Measurements from ENCODE around the gene TM6SF1. TPM values are rescaled to one million over a fixed set of nuclear protein-coding genes. Genes with fewer than 3 reads are reported as not detected.
A peak's percentile ranks its signal among the peaks of the same experiment; 100 is the strongest.

TM6SF1 gene
- total and polyA plus RNA-seq, 11 donors, result 2.6 to 9.4 (median 4.7) TPM

- no peak for DNase-seq
- TF ChIP-seq CTCF (IDR thresholded peaks at IDR 0.05) (no peak), POLR2A (IDR thresholded peaks at IDR 0.05) (no peak)
- peaks cover 3 to 31% (median 13%) of the 10 kb centered on the region in 12 donors for H3K4me1 ChIP-seq
- intact Hi-C loops (cut with DNase I), result loop anchor here in 1 of 10 donors (10.0 kb wide), 1 partner anchor 101 kb away; the partner anchor contains the start of gene HDGFL3
- 78 to 91% (median 86%) methylated on average over 4 of the region's 4 CpGs for WGBS, 4 donors
- no peaks in the 10 kb centered on the region for H3K36me3 ChIP-seq
- no peak overlapping the region for H3K27ac ChIP-seq
- no peaks in the 10 kb centered on the region for H3K9me3 ChIP-seq
- H3K4me3 ChIP-seq, result no peak overlapping the region
- no peak for ATAC-seq
- H3K27me3 ChIP-seq, result peaks cover 0 to 12% (median 0%) of the 10 kb centered on the region in 9 donors
These were observed 3.3 kb upstream of the TM6SF1 start for GRCh38 chr15:83104141-83104540.

- 63 to 80% (median 78%) methylated on average over 1 of the region's 1 CpG for WGBS, 4 donors
- no peak overlapping the region for H3K4me3 ChIP-seq
- peaks cover 0 to 18% (median 0%) of the 10 kb centered on the region in 9 donors for H3K27me3 ChIP-seq
- H3K27ac ChIP-seq, result no peak overlapping the region
- H3K4me1 ChIP-seq, result peaks cover 3 to 34% (median 13%) of the 10 kb centered on the region in 12 donors
- DNase-seq, result no peak
- ATAC-seq, result no peak
- intact Hi-C loops (cut with DNase I), result loop anchor here in 4 of 10 donors (5.0 to 10.0 kb wide), 4 partner anchors 38 to 102 kb away; partner anchors contain the start of genes BTBD1 (in 2 of the 4), HDGFL3 (in 2 of the 4) and C15orf40 (in 1 of the 4)
- TF ChIP-seq POLR2A (IDR thresholded peaks at IDR 0.05) (no peak), CTCF (IDR thresholded peaks at IDR 0.05) (no peak)
- no peaks in the 10 kb centered on the region for H3K36me3 ChIP-seq
- H3K9me3 ChIP-seq, result no peaks in the 10 kb centered on the region
These were observed 2.0 kb upstream of the TM6SF1 start for GRCh38 chr15:83105440-83105839.

GRCh38 chr15:83107841-83108181, 366 bp downstream of the TM6SF1 start:
- TF ChIP-seq CTCF (IDR thresholded peaks at IDR 0.05), result no peak
- no peak for TF ChIP-seq POLR2A (IDR thresholded peaks at IDR 0.05)
- peak overlapping the region; percentile 59 to 90 (median 74) for H3K27ac ChIP-seq
- 0 to 13% (median 9%) methylated on average over 6 to 30 of the region's 30 CpGs for WGBS, 4 donors
- intact Hi-C loops (cut with DNase I), result loop anchor here in 5 of 10 donors (2.0 to 10.0 kb wide), 6 partner anchors 41 to 99 kb away; partner anchors contain the start of genes BTBD1 (in 3 of the 5), HDGFL3 (in 2 of the 5) and C15orf40 (in 1 of the 5)
- peaks cover 0 to 18% (median 0%) of the 10 kb centered on the region in 9 donors for H3K27me3 ChIP-seq
- ATAC-seq (peak in 1 of 4 donors; percentile 6), DNase-seq (peak in 1 of 5 donors; percentile 24)
- no peaks in the 10 kb centered on the region for H3K36me3 ChIP-seq
- H3K4me3 ChIP-seq, result peak overlapping the region; percentile 57 to 82 (median 63)
- no peaks in the 10 kb centered on the region for H3K9me3 ChIP-seq
- peaks cover 3 to 43% (median 17%) of the 10 kb centered on the region in 12 donors for H3K4me1 ChIP-seq

- 40 to 48% (median 42%) methylated on average over 21 of the region's 21 CpGs for WGBS, 4 donors
- ATAC-seq, result peak; percentile 65 to 87 (median 77)
- Histone ChIP-seq H3K9me3 (no peaks in the 10 kb centered on the region), H3K4me1 (peaks cover 4 to 50% (median 24%) of the 10 kb centered on the region in 12 donors), H3K27ac (peak overlapping the region; percentile 59 to 90 (median 74)), H3K36me3 (peaks cover 0 to 1% (median 0%) of the 10 kb centered on the region in 9 donors), H3K27me3 (peaks cover 0 to 18% (median 0%) of the 10 kb centered on the region in 9 donors), H3K4me3 (peak overlapping the region in 11 of 12 donors; percentile 57 to 82 (median 62))
- TF ChIP-seq CTCF (IDR thresholded peaks at IDR 0.05) (no peak), POLR2A (IDR thresholded peaks at IDR 0.05) (no peak)
- DNase-seq, result peak; percentile 56 to 78 (median 68)
- intact Hi-C loops (cut with DNase I), result loop anchor here in 4 of 10 donors (2.0 to 10.0 kb wide), 5 partner anchors 41 to 99 kb away; partner anchors contain the start of genes BTBD1 (in 3 of the 4), HDGFL3 (in 2 of the 4) and C15orf40 (in 1 of the 4)
These were observed 1.1 kb downstream of the TM6SF1 start for GRCh38 chr15:83108266-83109219.

Data from heart left ventricle (tissue), 16 donors.